Right renal pelvis (tissue), 4 donors: Measurements from ENCODE around the gene ING3. TPM values are rescaled to one million over a fixed set of nuclear protein-coding genes. Genes with fewer than 3 reads are reported as not detected.
"Not testable (repeated sequence)": the region's sequence is repeated elsewhere in the genome, so short reads cannot be mapped to it uniquely, and the experiment has no call there.

ENCODE experiments used
- DNase-seq, 4 donors: peaks; one replicate each; pipeline ENCODE4 v3.0.0-alpha.2; 2013; ENCODE audit warnings: low read depth in 4 of 4, low spot score in 3 of 4, missing footprints in 1 of 4
- polyA plus RNA-seq, 4 donors: library from polyadenylated mRNA; unstranded; fragments of 120-200 nt; gene quantifications; one replicate each; pipeline ENCODE4 v1.2.1, GENCODE V29; 2013; ENCODE audit not compliant: insufficient read length in 4 of 4

Gene ING3
- polyA plus RNA-seq, 4 donors, result 38.6 to 51.2 (median 44.9) TPM

DNA sequence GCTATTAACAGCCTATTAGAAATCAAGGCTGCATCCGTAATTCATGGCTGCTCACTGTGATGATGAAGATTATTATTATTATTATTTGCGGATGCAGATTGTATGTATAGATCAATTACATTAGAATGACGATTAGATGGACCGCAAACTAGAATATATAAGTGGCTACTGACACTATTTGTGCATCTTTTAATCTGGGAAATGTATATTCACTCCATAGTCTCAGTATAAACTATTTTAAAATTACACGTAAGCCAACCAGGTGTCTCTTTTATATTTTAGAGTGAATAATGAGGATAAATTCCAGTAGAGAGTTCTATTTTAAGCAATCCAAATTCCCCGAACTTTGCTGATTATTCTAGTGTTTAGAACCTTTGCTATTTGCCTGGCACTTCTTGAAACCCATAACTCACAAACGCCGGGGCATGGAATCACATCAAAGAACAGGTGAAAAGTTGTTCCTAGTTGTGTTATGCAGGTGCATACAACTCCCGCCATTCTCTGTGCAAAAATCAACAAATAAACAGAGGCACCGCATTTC is 509 bp upstream of the ING3 start:
- DNase-seq, result no peak

GRCh38 chr7:120951309-120951699 is 727 bp downstream of the ING3 start:
- no peak for DNase-seq

- no peak for DNase-seq
Observed at GRCh38 chr7:120951826-120952225, 1.2 kb downstream of the ING3 start.

DNA sequence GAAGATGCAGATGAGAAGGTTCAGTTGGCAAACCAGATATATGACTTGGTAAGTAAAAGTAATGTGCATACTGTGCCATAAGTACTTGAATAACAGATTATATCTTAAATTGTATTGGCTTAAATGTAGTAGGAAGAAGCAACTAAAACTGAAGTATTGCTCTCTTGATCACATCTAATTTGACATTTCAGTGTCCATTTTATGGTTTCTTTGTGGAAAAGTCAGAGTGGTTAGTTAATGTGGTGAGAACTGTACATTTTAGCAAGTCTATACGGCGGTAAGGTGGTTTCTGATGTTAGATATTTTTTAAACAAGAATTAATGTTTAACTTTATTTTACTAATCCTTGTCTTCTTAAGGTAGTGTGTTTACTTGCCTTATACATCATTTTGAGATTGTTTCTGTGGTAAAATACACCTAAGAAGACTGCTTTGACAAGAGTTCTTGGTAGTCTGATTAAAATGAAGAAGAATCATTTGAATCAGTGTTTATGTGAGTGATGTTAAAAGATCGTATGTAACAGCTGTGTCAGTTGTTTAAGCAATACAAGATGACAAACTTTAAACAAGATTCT is 5.1 kb downstream of the ING3 start:
- DNase-seq, result no peak

- no peak for DNase-seq
Observed at GRCh38 chr7:120959929-120960484, 9.4 kb downstream of the ING3 start.

DNA sequence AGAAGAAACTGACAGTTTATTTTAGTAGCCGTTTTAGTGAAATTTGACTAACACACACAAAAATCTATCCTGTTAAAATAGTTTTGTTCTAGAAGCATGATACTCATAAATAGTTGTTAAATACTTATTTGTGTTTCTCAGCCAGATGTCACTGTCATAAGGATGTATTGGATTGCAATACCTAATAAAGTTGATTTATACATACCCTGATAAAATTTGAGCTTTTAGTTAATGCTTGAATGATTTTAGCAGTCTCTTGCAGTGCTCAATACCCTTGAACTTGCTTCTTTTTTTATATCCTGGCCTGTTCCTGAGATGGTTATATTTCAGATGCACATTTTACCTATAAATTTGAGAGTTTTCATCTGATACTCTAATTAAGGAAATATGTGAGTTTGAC is 10.1 kb downstream of the ING3 start:
- no peak for DNase-seq

DNA sequence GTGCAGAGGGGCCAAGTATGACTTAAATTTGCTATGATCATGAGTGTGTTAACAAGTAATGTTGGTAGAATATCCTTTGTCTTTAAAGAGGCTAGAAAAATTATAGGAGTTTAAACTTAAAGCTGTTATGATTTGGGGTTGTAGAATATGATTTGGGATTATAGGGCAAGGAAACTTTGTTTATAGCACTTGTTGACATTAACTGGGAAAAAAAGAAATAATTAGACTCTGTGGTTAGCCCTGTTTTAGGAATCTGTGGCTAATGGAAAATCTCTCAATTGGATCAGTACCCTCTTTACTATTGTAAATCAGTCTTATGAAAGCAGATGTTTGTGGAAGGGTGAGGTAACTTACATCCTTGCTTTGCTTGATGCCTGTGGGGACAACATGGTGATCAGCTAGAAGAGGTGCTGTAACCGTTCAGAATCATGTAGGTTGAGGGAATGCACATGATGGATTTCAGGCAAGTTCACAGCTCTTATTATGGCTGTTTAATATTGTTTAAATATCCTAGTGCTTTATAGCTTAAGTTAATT is 11.1 kb downstream of the ING3 start:
- DNase-seq, result no peak

GRCh38 chr7:120964088-120964487 is 13.5 kb downstream of the ING3 start:
- DNase-seq, result no peak

DNA sequence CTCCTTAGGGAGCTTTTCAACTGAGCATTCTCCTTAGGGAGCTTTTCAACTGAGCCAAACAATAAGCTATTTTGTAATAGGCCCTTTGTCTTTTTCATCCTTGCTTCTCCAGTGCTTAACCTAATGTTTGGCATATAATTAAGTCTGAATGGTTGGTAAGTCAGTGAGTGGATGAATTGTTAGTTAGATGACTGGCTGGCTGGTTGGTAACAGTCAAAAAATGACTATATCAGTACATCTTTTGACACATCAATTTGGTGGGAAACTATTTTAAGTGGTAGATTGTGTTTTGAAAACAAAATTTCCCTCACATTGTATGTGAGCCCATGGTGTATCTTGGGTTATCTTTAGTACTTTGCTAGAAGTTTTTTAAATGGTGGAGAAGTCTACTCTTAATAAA is 16.4 kb downstream of the ING3 start:
- no peak for DNase-seq

DNA sequence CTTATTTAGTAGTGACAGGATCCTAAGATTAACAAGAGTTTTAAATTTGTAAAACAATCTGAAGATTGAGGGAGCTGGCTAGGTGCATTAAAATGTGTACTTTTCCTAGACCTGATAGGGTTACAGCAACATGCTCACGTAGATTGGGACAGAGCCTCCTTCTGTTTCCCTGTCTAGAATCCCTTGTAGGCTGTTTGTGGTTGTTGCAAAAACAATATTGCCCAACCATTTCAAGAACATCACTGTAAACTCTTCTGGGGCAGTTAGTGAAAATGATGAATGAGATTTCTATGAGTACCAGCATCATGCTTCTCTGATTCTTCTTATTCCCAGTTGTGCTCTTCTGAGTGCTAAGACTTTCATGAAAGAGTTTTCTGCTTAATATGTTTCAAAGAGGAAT is 23.3 kb downstream of the ING3 start:
- no peak for DNase-seq

DNA sequence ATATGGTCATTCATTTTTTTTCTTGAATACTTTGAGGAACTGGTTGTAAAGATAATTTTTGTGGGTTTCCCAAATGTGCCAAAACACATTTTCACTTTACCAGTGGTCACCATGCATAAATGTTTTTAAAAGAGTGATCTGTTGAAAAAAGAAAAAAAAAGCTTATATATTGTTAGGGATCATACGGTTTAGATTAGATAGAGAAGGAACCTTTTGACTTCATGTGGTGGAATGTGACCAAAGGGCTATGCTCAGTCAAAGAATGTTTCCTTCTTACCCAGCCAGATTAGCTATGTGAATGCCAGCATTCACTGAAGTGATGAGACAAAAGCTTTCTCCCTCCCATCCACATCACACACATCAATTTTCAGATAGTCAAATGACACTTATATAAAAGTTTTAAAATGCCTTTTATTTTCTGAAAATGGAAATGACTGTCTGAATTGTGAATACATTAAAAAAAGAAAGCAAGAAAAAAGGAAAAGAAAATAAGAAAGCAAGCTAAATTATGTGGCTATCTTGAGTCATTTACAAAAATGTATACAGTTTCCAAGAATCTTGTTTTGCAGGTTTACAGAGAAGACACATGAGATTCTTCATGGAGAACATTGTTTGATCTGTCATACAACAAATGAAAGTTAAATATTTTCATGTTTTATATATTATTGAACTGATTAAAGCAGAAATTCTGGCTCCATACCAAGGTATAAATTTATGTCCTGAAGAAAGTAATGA is 29.4 kb downstream of the ING3 start:
- DNase-seq, result no peak

- DNase-seq, result no peak
Observed at GRCh38 chr7:120981117-120981516, 30.5 kb downstream of the ING3 start.

- DNase-seq, result no peak
Observed at GRCh38 chr7:120981888-120982615, 31.5 kb downstream of the ING3 start.

DNA sequence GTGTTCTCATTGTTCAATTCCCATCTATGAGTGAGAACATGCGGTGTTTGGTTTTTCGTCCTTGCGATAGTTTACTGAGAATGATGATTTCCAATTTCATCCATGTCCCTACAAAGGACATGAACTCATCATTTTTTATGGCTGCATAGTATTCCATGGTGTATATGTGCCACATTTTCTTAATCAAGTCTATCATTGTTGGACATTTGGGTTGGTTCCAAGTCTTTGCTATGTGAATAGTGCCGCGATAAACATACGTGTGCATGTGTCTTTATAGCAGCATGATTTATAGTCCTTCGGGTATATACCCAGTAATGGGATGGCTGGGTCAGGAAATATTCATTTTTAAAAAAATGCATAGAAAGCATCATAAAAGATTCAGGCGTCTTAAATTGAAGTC is 33.0 kb downstream of the ING3 start:
- not testable (repeated sequence) for DNase-seq

DNA sequence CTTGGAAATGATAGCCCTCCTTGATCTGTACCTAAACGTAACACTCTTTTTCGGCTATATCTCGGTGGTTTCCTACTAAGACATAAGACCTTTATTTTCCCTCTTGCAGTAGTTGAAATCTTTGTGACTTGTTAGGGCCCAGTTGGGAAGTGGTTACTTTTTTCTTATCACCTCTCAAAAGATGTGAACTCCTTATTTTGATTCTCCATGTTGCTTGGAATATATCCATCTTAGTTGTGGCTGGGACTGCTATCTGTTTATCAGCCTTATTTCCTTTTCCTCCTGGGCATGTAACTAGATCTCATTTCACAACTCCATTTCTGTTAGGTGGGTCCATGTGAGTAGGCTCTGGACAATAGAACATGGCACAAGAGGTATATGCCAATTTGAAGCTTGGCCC is 33.8 kb downstream of the ING3 start:
- no peak for DNase-seq

DNA sequence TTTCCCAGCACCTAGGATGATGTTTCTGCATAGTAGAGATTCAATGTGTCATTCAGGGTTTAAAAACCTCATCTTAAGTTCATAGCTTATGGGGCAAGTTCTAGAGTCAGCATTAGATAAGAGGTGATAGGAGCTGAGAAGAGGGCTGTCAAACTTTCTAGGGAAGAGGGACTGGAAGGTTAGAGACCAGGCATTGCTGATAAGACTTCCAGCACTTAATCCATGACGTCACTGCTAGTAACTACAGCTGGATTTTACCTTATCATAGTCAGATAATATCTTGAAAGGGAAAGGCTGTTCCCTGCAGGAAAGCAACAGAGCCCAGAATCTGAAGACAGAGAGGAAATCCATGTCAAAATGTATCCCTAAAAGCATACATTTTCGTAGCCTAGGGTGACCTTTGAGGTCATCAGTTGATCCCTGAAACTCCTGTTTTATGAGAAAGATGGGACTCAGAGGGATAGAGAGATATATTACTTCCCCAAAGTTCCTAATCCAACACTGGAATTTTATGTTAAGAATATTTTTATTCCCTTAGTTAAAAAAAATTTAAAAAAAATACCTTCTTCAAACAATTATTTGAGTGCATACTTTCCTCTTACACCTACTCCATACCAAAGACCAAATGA is 34.7 kb downstream of the ING3 start:
- DNase-seq, result no peak

GRCh38 chr7:120985839-120986238 is 35.3 kb downstream of the ING3 start:
- DNase-seq, result no peak

- DNase-seq, result no peak
Observed at GRCh38 chr7:120986650-120987049, 36.1 kb downstream of the ING3 start.

- no peak for DNase-seq
Observed at GRCh38 chr7:120987280-120987679, 36.7 kb downstream of the ING3 start.

GRCh38 chr7:120987683-120988590 is 37.4 kb downstream of the ING3 start:
- peak; percentile 78 to 86 (median 82) for DNase-seq
